Measurements from ENCODE around the gene ZNF888.
A peak's percentile ranks its signal among the peaks of the same experiment; 100 is the strongest.
"Not testable (repeated sequence)": the region's sequence is repeated elsewhere in the genome, so short reads cannot be mapped to it uniquely, and the experiment has no call there.

ZNF888 gene

DNA sequence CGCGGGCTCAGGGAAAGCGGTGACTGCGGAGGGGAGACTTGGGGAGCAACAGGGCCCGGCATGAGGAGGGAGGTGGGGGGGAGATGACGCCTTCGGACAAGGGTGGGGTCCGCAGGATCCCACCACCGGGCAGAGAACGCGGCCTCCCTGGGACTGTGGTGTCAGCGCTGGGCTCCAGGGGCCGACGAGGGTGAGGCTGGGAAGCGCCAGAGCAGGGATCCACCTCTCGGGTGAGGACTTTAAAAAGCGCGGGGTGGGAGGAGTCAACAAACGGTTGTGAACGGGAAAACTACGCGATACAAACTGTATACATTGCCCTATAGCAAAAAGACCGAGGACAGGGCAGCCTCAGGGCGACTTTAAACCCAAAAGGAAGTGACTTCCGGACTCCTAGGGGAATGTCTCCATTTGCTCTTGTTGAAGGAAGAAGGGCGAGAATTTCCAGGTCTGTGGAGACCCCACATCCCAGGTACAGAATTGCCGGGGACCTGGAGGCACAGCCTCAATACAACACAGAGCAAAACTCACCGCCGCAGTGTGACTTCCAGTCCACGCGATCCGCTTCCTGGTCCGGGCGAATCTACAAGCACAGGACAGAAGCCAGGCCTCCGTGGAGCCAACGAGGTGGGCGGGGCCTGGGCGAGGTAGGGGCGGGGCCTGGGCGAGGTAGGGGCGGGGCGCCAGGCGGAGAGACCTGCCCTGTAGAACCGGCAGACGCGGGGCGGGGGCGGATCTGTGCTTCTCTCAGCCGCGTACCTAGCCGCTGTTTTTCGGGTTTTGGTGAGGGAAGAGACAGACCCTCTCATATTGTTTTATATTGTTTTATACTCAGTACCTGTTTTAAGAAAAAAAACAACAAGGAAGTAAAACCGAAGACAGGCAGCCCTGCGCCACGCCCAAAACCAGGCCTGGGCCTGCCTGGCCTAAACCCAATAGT, at the start of gene ZNF888:
Gene ZNF888 (minus strand): TSS at position 588 of the 937 bp plus-strand sequence. CDS start 5,555 bp downstream, outside the sequence.
- peak; percentile 64 for DNase-seq (ENCODE audit: low read depth, low spot score)

DNA sequence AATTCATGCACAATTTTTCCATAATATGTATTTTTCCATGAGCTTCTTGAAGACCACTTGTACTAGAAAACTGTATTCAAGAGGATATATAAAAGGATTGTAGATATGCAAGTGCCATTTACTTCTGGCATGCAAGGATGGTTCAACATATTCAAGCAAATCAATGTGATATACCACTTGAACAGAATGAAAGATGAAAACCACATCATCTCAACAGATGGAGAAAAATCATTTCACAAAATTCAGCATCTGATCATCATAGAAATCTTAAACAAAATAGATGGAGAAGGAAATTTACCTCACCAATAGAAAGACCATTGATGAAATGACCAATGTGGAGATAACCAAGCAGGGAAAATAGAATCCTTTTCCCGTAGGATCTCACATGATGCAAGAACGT, 44.5 kb upstream of the ZNF888 start:
- DNase-seq (ENCODE audit: low read depth, low spot score): no peak

DNA sequence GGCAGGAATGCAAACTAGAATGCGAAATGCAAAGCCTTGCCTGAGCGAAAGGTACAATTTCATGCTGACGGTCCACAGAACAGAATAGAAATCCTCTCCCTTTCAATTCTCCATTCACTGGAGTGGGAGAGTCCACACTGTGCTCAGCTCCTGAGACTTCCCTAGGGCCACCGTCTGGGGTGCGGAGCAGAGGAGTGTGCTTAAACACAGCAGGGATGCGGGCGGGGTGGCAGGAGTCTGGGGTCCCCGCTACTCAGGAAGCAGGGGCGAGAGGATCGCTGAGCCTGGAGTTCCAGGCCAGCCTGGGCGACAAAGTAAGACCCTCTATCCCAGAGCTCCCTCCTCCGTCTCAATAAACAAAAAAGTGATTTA, 40.0 kb upstream of the ZNF888 start:
- DNase-seq (ENCODE audit: low read depth, low spot score): no peak

DNA sequence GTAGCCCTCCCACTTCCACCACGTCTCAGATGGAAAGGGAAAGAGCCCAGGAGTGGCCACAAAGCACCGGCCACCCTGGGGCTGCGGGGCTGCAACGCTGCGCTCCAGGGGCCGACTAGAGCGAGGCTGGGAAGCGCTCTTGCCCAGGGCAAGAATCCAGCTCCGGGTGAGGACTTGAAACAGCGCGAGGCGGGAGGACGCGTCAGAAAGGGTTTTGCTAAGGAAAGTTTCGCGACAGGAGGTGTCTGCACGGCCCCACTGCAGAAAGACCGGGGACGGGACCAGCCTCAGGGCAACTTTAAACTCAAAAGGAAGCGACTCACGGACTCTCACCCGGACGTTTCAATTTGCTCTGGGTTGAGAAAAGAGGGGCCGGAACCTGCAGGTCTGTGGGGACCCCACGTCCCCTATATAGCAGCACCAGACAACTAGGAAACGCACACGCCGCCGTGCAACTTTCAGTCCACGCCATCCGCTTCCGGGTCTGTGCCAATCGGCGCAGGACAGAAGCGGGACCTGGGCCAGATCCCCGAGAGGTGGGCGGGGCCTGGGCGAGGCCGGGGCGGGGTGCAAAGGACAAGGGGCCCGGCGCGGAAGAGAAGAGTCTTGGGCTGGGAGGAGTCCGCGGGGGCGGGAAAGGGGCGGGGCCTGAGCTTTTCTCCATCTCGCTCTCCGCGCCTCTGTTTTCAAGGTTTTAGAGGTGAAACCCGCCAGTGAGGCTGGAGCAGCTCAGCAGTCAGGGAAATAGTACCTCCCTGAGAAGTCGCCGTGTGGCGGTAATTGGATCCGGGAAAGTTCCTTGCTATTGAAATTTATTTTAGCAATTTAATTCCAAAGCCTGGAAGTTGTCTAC, 39.4 kb upstream of the ZNF888 start, which contains the start of gene ZNF816:
Gene ZNF816 (minus strand): TSS at position 488 of the 853 bp plus-strand sequence. CDS start 6,792 bp downstream, outside the sequence.
- DNase-seq (ENCODE audit: low read depth, low spot score): peak; percentile 97

DNA sequence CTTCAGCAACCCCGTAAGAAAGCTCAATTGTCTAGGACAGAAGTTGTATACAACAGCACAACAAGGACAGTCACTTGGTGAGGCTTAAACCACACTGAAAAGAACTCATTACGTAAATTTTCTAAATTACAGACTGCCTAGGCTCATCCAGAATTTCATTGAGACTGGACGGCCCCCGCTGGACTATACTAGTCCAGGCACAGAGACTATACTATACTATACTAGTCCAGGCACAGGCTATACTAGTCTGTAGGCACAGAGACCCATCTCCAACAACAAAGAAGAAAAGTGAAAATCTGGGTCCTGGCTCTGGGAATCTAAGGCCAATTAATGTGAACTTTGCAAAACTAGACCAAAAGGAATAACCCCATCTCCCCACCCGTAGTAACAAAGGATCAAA, 38.8 kb upstream of the ZNF888 start:
- DNase-seq (ENCODE audit: low read depth, low spot score): no peak

DNA sequence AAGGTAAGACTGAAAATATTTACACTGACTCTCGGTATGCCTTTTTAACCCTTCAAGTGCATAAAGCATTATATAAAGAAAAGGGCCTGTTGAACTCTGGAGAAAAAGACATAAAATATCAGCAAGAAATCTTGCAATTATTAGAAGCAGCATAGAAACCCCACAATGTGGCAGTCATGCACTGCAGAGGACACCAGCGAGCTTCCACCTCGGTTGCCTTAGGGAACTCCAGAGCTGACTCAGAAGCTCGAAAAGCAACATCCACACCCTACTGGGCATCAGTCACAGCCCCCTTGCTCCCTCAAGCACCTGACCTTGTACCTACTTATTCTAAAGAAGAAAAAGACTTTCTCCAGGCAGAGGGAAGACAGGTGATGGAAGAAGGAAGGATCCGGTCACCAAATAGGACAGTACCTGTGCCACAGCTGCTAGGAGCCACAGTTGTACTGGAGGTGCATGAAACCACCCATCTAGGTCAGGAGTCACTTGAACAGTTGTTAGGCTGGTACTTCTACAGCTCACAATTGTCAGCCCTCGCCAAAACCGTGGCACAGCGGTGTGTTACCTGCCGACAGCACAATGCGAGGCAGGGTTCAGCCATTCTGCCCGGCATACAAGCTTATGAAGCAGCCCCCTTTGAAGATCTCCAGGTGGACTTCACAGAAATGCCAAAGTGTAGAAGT, 36.5 kb upstream of the ZNF888 start:
- no peak for DNase-seq (ENCODE audit: low read depth, low spot score)

DNA sequence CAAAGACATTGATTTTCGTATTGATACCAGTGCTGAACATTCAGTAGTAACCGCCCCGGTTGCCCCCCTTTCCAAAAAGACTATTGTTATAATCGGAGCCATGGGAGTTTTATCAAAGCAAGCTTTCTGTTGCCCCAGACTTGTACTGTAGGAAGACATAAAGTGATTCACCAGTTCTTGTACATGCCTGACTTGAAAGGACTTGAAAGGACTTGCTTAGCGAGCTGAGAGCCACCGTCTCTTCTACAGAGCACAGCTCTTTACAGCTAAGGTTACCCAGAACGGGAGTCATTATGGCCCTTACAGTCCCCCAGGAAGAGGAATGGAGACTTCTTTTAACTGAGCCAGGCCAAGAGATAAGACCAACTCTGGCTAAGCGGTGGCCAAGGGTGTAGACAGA, 34.4 kb upstream of the ZNF888 start:
- no peak for DNase-seq (ENCODE audit: low read depth, low spot score)

DNA sequence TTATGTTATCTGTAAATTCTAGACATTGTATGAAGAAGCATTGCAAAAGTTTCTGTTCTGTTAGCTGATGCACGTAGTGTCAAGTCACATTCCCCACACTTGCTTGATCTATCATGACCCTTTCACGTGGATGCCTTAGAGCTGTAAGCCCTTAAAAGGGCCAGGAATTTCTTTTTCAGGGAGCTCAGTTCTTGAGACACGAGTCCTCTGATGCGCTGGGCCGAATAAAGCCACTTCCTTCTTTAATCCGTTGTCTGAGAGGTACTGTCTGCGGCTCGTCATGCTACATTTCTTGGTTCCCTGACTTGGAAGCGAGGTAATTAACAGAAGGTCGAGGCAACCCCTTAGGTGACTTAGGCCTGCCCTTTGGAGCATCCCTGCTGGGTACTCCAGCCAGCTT, 33.7 kb upstream of the ZNF888 start:
- DNase-seq (ENCODE audit: low read depth, low spot score): no peak

DNA sequence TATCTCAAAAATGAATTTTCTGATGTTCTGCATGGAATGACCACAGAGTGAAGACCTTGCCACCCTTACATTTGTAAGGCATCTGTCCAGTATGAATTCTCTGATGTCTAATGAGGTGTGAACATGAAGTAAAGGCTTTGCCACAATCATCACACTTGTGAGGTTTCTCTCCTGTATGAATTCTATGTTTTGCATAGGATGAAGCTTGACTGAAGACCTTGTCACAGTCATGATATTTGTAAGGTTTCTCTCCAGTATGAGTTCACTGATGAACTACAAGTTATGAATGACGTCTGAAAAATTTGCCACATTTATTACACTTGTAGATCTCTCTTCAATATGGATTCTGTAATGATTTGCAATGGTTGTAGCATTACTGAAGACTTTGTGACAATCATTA, 26.2 kb upstream of the ZNF888 start:
- no peak for DNase-seq (ENCODE audit: low read depth, low spot score)

DNA sequence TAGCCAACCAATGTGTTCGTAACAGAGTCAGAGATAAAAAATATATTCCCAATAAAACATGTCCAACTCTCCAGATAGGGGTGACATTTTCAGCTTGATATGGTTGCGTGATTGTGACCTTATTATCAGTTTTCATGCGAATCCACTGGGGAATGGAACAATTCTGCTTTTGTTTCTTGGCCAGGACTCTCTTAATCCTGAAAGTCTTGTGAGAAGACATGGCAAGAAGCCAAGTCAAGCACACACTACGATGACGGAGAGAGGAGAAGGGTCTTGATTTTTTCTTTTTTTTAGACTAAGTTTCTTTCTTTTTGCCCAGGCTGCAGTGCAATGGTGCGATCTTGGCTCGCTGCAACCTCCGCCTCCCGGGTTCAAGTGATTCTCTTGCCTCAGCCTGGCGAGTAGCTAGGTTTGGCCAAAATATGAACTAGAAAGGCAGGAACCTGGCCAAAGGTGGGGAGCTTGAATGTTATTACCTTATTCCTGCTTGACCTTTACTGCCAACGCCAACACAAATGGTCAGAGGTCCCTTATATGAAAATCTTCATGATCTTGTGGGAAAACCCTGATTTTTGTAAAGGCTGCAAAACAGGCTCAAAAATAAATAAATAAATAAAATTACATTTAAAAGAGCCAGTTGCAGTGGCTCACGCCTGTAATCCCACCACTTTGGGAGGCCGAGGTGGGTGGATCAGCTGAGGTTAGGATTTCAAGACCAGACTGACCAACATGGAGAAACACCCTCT, 25.0 kb upstream of the ZNF888 start:
- DNase-seq (ENCODE audit: low read depth, low spot score): no peak

DNA sequence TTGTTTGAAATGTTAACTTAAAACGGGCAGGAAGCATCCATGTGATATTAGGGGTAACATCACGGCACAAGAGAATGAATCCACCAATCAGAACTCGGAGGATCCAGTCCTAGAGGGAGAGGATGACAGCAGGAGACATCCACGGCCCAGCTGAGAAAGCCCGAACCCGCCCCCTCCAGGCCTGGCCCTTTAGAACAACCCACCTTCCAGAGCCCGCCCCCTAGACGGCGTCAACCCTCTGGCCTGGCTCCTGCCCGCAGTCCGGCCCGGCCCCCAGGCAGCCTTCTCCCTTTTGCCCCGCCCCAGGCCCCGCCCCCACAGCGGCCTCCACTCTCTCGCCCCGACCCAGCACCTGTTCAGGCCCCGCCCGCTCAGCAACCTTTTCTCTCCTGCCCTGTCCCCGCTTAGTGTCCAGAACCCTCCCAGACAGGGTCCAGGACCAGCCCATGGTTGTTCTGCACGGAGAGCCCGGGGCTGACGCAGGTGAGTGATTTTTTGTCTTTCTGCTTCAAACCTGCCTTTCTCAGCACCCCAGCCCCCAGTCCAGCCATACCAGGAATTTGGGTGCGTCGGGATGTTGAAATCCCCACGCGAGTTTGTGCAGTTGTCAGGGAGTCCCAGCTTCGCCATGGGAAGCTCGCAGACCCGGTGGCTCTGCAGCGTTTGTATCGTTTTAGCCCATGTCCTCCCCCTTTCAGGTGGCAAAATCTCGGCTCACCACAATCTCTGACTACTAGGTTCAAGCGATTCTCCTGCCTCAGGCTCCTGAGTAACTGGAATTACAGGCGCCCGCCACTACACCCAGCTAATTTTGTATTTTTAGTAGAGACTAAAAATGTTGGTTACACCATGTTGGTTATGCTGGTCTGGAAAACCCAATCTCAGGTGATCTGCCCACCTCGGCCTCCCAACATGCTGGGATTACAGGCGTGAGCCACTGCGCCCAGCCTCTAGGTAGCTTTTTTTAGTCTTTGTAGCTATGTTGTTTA, 23.4 kb upstream of the ZNF888 start:
- no peak for DNase-seq (ENCODE audit: low read depth, low spot score)

DNA sequence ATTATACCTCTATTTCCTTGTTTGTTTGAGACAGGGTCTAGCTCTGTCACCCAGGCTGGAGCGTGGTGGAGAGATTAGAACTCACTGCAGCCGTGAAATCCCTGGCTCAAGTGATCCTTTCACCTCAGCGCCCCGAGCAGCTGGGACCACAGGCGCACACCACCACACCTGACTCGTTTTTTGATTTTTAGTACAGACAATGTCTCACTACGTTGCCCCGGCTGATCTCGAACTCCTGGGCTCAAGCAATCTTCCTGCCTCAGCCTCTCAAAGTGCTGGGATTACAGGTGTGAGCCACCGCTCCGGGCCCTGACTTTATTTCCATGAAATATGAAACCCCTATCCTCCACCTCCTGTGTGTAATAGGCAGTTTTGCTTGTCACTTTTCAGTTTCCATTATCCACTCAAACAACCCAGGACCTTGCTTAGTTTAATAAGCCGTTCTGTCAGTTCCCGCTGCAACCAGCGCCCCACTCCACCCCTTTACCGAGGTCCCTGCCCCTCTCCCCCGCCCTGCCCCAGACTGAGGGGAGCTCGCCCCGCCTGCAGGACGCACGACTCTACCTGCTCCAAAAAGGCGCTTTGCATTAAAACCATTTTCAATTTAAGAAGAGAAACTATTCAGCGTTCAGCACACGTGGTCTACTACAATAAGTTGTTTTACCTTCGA, 22.6 kb upstream of the ZNF888 start:
- DNase-seq (ENCODE audit: low read depth, low spot score): no peak

DNA sequence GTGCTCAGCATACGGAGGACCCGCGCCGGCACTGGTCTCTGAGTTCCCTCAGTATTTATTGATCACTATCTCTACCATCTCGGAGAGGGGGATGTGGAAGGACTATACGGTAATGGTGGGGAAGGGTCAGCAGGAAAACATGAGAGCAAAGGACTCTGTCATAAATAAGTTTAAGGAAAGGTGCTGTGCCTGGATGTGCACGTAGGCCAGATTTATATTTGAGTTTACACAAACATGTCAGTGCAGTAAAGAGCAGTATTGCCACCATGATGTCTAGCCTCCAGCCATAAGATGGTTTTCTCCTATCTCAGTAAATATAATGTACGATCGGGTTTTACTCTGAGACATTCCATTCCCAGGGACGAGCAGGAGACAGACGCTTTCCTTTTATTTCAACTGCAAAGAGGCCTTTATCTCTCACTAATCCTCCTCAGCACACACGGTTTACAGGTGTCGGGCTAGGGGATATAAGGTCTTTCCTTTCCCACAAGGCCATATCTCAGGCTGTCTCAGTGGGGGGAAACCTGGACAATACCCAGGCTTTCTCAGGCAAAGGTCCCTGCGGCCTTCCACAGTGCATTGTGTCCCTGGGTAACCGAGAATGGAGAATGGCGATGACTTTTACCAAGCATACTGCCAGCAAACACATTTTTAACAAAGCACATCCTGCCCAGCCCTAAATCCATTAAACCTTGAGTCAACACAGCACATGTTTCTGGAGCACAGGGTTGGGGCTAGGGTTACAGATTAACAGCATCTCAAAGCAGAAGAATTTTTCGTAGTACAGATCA, 21.7 kb upstream of the ZNF888 start:
- DNase-seq (ENCODE audit: low read depth, low spot score): not testable (repeated sequence)

DNA sequence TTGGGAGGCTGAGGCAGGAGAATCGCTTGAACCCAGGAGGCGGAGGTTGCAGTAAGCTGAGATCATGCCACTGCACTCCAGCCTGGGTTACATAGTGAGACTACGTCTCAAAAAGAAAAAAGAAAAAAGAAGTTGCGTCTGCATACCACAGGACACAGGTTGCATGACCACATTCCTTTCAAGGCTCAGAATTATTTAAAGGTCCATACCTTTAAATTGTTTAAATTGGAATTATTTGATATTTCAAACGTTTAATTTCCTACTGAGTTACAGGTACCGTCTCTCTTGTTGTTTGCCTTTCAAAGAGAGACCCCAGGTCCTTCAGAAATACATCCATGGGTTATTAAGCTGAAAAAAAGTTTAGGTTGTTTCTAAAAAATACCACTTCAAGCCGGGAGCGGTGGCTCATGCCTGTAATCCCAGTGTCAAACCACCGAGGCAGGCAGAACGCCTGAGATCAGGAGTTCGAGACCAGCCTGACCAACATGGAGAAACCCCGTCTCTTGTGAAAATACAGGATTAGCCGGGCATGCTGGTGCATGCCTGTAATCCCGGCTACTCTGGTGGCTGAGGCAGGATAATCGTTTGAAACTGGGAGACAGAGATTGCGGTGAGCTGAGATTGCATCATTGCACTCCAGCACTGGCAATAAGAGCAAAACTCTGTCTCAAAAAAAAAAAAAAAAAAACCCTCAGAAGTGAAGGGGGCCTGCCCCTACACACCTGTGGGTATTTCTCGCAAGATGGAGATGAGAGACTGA, 20.8 kb upstream of the ZNF888 start:
- DNase-seq (ENCODE audit: low read depth, low spot score): no peak

DNA sequence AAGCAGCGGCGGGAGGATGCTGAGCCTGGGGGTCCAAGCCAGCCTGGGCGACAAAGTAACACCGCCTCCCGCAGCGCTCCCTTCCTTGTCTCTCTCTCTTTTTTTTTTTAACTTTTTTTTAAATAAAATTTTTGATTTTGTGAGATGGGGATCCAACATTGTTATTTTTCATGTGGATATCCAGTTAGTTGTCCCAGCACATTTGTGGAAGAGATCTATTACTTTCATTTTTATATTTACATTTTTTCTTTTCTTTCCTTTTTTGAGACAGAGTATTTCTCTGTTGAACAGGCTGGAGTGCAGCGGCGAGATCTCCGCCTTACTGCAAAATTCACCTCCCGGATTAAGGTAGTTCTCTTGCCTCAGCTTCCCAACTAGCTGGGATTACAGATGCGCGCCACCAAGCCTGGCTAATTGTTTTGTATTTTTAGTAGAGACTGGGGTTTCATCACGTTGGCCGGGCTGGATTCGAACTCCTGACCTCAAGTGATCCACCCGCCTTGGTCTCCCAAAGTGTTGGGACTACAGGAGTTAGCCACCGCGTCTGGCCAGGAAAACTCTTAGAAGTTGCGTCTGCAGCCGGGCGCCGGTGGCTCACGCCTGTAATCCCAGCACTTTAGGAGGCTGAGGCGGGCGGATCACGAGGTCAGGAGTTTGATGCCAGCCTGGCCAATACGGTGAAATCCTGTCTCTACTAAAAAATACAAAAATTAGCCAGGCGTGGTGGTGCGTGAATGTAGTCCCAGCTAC, 20.1 kb upstream of the ZNF888 start:
- no peak for DNase-seq (ENCODE audit: low read depth, low spot score)

DNA sequence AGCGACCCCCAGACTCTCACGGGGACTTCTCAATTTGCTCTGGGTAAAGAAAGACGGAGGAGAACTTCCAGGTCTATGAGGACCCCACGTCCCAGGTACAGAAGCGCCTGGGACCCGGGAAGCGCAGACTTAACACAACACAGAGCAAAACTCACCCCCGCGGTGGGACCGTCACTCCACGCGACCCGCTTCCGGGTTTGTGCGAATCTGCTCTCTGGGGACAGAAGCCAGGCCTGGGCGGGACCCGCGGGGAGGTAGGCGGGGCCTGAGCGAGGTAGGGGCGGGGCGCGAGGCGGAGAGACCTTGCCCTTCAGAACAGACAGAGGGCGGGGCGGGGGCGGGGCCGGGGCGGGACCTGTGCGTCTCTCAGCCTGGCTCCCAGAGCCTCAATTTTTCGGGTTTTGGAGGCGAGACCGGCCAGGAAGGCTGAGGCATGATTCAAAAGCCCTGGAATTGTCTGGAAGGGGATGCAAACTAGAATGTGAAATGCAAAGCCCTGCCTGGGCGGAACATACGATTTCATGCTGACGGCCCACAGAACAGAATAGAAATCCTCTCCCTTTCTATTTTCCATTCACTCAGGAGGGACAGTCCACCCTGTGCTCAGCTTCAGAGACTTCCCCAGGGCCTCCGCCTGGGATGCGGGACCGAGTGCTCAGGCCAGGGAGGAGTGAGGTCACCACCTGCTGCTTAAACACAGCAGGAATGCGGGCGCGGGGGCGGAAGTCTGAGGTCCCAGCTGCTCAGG, 19.3 kb upstream of the ZNF888 start:
- peak; percentile 89 for DNase-seq (ENCODE audit: low read depth, low spot score)

Measured in activated CD4-positive, CD25-positive, alpha-beta regulatory T cell treated with anti-CD3 and anti-CD28 coated beads, Interleukin-2, amount 50 U/mL, for 16 hours (primary cell).